Bronchial epithelial cell (primary cell): ENCODE measurements around the gene HS1BP3. TPM values are rescaled to one million over a fixed set of nuclear protein-coding genes. Genes with fewer than 3 reads are reported as not detected.
A peak's percentile ranks its signal among the peaks of the same experiment; 100 is the strongest.

Source experiments
- DNase-seq: peaks from one replicate; pipeline ENCODE4 v3.0.0-alpha.2; 2010; ENCODE audit warnings: low read depth
- FAIRE-seq: peaks from 2 replicates; lab custom pipeline; 2011; peaks lifted over from hg19 to GRCh38; lab: Jason Lieb, UNC
- H3K27me3 ChIP-seq: 2 replicates; pipeline ENCODE4 v1.5.1; 2011; ENCODE audit warnings: low read length; ENCODE audit not compliant: control insufficient read depth, insufficient read depth
- H3K36me3 ChIP-seq: 2 replicates; pipeline ENCODE4 v1.5.1; 2011; ENCODE audit warnings: low read length; ENCODE audit not compliant: control insufficient read depth, insufficient read depth
- H3K4me3 ChIP-seq: 2 replicates; pipeline ENCODE4 v1.5.1; 2011; ENCODE audit warnings: mild to moderate bottlenecking, low read depth, low read length, control low read depth
- CTCF ChIP-seq: IDR thresholded peaks from 2 replicates; pipeline ENCODE4 v1.5.1; 2011; ENCODE audit warnings: mild to moderate bottlenecking, moderate library complexity, low read length, control low read depth, inconsistent platforms; ENCODE audit not compliant: insufficient read depth, severe bottlenecking
- total RNA-seq: library from RNA; depleted of rRNA; stranded (reverse); fragments of >200 nt; gene quantifications from 2 replicates; pipeline ENCODE4 v1.2.1, GENCODE V29; 2014

Gene HS1BP3
- total RNA-seq, 1 donor from 2014 or later: 27.6 TPM

DNA sequence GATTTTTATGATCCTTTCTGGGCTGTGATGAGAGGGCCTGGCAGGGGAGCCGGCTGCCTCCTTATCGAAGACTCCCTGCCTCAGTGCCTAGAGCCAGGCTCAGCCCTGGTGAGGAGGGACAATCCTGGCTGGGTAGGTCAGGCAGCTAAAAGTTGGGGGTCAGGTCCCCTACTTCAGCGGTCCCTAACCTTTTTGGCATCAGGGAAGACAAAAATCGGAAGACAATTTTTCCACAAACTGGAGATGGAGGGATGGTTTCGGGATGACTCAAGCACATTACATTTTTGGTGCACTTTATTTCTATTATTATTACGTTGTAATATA, 53.1 kb downstream of the HS1BP3 start:
- FAIRE-seq (no peak), DNase-seq (no peak)
- no peak for TF ChIP-seq CTCF
- H3K27me3 ChIP-seq: no peaks in the 10 kb centered on the region
- no peaks in the 10 kb centered on the region for H3K36me3 ChIP-seq
- H3K4me3 ChIP-seq: no peak overlapping the region

GRCh38 chr2:20596973-20597859, 53.7 kb downstream of the HS1BP3 start:
- DNase-seq (no peak), FAIRE-seq (no peak)
- Histone ChIP-seq H3K27me3 (no peaks in the 10 kb centered on the region), H3K4me3 (no peak overlapping the region), H3K36me3 (no peaks in the 10 kb centered on the region)
- TF ChIP-seq CTCF: no peak

GRCh38 chr2:20596193-20596972, 54.5 kb downstream of the HS1BP3 start:
- DNase-seq: no peak
- H3K36me3 ChIP-seq: no peaks in the 10 kb centered on the region
- H3K27me3 ChIP-seq: no peaks in the 10 kb centered on the region
- FAIRE-seq: no peak
- H3K4me3 ChIP-seq: no peak overlapping the region
- no peak for TF ChIP-seq CTCF

DNA sequence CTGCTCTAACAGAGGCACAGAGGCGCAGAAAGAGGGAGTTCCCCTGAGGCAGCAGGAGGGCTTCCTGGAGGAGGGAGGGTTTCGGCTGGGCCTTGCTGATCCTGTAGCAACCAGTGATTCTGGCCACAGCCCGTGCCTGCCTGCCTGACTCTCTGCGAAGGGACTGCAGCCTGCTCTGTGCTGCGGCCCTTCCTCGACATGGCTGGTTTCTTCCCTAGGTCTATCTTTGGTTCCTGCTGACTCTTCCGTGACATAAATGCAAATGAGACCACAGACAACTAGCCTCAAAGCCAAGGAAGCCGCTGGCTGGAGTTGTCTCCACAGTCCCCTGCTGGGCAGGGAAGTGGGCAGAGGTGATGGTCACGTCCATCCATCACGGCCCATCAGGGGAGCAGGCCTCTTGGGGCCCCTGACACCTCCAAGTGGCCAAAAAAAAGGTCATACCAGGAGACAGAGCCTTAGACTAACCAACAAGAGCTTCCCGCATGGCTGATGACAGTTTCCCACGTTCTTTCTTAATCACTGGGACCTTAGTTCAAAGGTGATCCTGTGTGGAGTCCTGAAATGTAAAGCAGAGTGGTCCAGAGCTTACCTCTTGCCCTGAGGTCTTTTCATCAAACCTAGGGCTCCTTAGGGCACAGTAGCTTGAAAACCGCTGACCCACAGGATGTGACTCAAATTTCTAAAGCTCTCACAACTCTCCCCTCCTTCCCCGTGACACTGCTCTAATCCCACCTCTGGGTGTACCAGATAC, 55.3 kb downstream of the HS1BP3 start:
- no peak for FAIRE-seq
- no peaks in the 10 kb centered on the region for H3K36me3 ChIP-seq
- no peaks in the 10 kb centered on the region for H3K27me3 ChIP-seq
- peak; percentile 72 for DNase-seq
- no peak for TF ChIP-seq CTCF
- no peak overlapping the region for H3K4me3 ChIP-seq

GRCh38 chr2:20594957-20595356, 55.9 kb downstream of the HS1BP3 start:
- Histone ChIP-seq H3K27me3 (no peaks in the 10 kb centered on the region), H3K36me3 (no peaks in the 10 kb centered on the region), H3K4me3 (no peak overlapping the region)
- FAIRE-seq (no peak), DNase-seq (no peak)
- TF ChIP-seq CTCF: no peak
